ENCODE measurements around the gene SLCO2B1. TPM values are rescaled to one million over a fixed set of nuclear protein-coding genes. Genes with fewer than 3 reads are reported as not detected.

Gene SLCO2B1
- total RNA-seq, 2 donors from 2014 or later = 9.5 to 24.6 TPM

GRCh38 chr11:75197512-75198277 lies 46.8 kb downstream of the SLCO2B1 start:
- no peak for TF ChIP-seq CTCF (IDR thresholded peaks at IDR 0.05)
- Histone ChIP-seq H3K36me3 (no peaks in the 10 kb centered on the region), H3K4me3 (no peak overlapping the region), H3K4me1 (peaks cover 0 to 56% of the 10 kb centered on the region in 2 donors), H3K27ac (no peak overlapping the region), H3K27me3 (no peaks in the 10 kb centered on the region), H3K9me3 (no peaks in the 10 kb centered on the region)
- no peak for DNase-seq (ENCODE audit: low spot score)

GRCh38 chr11:75198278-75198973 lies 47.5 kb downstream of the SLCO2B1 start:
- H3K36me3 ChIP-seq = no peaks in the 10 kb centered on the region
- H3K27ac ChIP-seq = no peak overlapping the region
- no peaks in the 10 kb centered on the region for H3K27me3 ChIP-seq
- DNase-seq (ENCODE audit: low spot score) = no peak
- H3K4me1 ChIP-seq = peaks cover 0 to 52% of the 10 kb centered on the region in 2 donors
- TF ChIP-seq CTCF (IDR thresholded peaks at IDR 0.05) = no peak
- H3K9me3 ChIP-seq = no peaks in the 10 kb centered on the region
- no peak overlapping the region for H3K4me3 ChIP-seq

- TF ChIP-seq CTCF (IDR thresholded peaks at IDR 0.05) = no peak
- Histone ChIP-seq H3K4me1 (peaks cover 0 to 41% of the 10 kb centered on the region in 2 donors), H3K4me3 (no peak overlapping the region), H3K36me3 (no peaks in the 10 kb centered on the region), H3K27ac (no peak overlapping the region), H3K27me3 (no peaks in the 10 kb centered on the region), H3K9me3 (no peaks in the 10 kb centered on the region)
- no peak for DNase-seq (ENCODE audit: low spot score)
Measured at GRCh38 chr11:75199412-75199955, 48.6 kb downstream of the SLCO2B1 start.

GRCh38 chr11:75200051-75200450 lies 49.1 kb downstream of the SLCO2B1 start:
- H3K9me3 ChIP-seq = no peaks in the 10 kb centered on the region
- DNase-seq (ENCODE audit: low spot score) = no peak
- no peak overlapping the region for H3K27ac ChIP-seq
- no peak for TF ChIP-seq CTCF (IDR thresholded peaks at IDR 0.05)
- no peaks in the 10 kb centered on the region for H3K27me3 ChIP-seq
- H3K4me3 ChIP-seq = no peak overlapping the region
- peaks cover 0 to 36% of the 10 kb centered on the region in 2 donors for H3K4me1 ChIP-seq
- H3K36me3 ChIP-seq = no peaks in the 10 kb centered on the region

- no peak for TF ChIP-seq CTCF (IDR thresholded peaks at IDR 0.05)
- Histone ChIP-seq H3K4me3 (no peak overlapping the region), H3K27me3 (no peaks in the 10 kb centered on the region), H3K9me3 (no peaks in the 10 kb centered on the region), H3K27ac (no peak overlapping the region), H3K4me1 (peaks cover 0 to 31% of the 10 kb centered on the region in 2 donors), H3K36me3 (no peaks in the 10 kb centered on the region)
- no peak for DNase-seq (ENCODE audit: low spot score)
Measured at GRCh38 chr11:75200531-75200930, 49.6 kb downstream of the SLCO2B1 start.
